ENCODE results near the gene HEPH.

The HEPH gene

GRCh38 chrX:66193821-66194220 is 29.8 kb downstream of the HEPH start:
- Histone ChIP-seq H2AFZ (ENCODE audit: low read depth, low read length) (no peak overlapping the region), H3K79me2 (ENCODE audit: low read length) (no peaks in the 10 kb centered on the region), H3K4me1 (ENCODE audit: low read length) (no peaks in the 10 kb centered on the region), H3K27me3 (ENCODE audit: low read depth, low read length) (no peaks in the 10 kb centered on the region), H4K20me1 (ENCODE audit: insufficient read depth, low read length) (no peaks in the 10 kb centered on the region), H3K27ac (ENCODE audit: low read length) (no peak overlapping the region), H3K4me3 (ENCODE audit: low read length) (no peak overlapping the region), H3K9me3 (ENCODE audit: insufficient read depth, low read length) (no peaks in the 10 kb centered on the region), H3K36me3 (replicated peaks; ENCODE audit: low read depth, low read length) (no peaks in the 10 kb centered on the region), H3K9ac (ENCODE audit: low read length) (no peak overlapping the region), H3K4me2 (ENCODE audit: low read length) (no peak overlapping the region)
- no peak for TF ChIP-seq EZH2phosphoT487 (IDR thresholded peaks at IDR 0.05; ENCODE audit: low read depth)

- Histone ChIP-seq H3K9me3 (ENCODE audit: insufficient read depth, low read length) (no peaks in the 10 kb centered on the region), H3K4me3 (ENCODE audit: low read length) (no peak overlapping the region), H3K9ac (ENCODE audit: low read length) (no peak overlapping the region), H3K4me2 (ENCODE audit: low read length) (no peak overlapping the region; the same call in 1 of the 2 replicates), H3K36me3 (replicated peaks; ENCODE audit: low read depth, low read length) (no peaks in the 10 kb centered on the region), H4K20me1 (ENCODE audit: insufficient read depth, low read length) (no peaks in the 10 kb centered on the region), H3K79me2 (ENCODE audit: low read length) (no peaks in the 10 kb centered on the region), H3K27ac (ENCODE audit: low read length) (no peak overlapping the region), H3K27me3 (ENCODE audit: low read depth, low read length) (no peaks in the 10 kb centered on the region), H2AFZ (ENCODE audit: low read depth, low read length) (no peak overlapping the region), H3K4me1 (ENCODE audit: low read length) (peaks cover 37% of the 10 kb centered on the region)
- no peak for TF ChIP-seq EZH2phosphoT487 (IDR thresholded peaks at IDR 0.05; ENCODE audit: low read depth)
- TF ChIP-seq CTCF (IDR thresholded peaks at IDR 0.05; ENCODE audit: low read depth, low read length) = no peak
Measured at GRCh38 chrX:66200050-66200664, 36.1 kb downstream of the HEPH start.

- Histone ChIP-seq H3K9ac (ENCODE audit: low read length) (no peak overlapping the region), H3K27me3 (ENCODE audit: low read depth, low read length) (no peaks in the 10 kb centered on the region), H3K9me3 (ENCODE audit: insufficient read depth, low read length) (no peaks in the 10 kb centered on the region), H4K20me1 (ENCODE audit: insufficient read depth, low read length) (no peaks in the 10 kb centered on the region), H3K4me2 (ENCODE audit: low read length) (peak overlapping the region; percentile 61), H3K27ac (ENCODE audit: low read length) (no peak overlapping the region), H3K4me1 (ENCODE audit: low read length) (peaks cover 43% of the 10 kb centered on the region), H3K36me3 (replicated peaks; ENCODE audit: low read depth, low read length) (no peaks in the 10 kb centered on the region), H2AFZ (ENCODE audit: low read depth, low read length) (no peak overlapping the region), H3K4me3 (ENCODE audit: low read length) (no peak overlapping the region), H3K79me2 (ENCODE audit: low read length) (no peaks in the 10 kb centered on the region)
- TF ChIP-seq EZH2phosphoT487 (IDR thresholded peaks at IDR 0.05; ENCODE audit: low read depth) (no peak), CTCF (IDR thresholded peaks at IDR 0.05; ENCODE audit: low read depth, low read length) (peak; percentile 53)
Measured at GRCh38 chrX:66200855-66201795, 37.1 kb downstream of the HEPH start.

GRCh38 chrX:66203114-66203513 is 39.1 kb downstream of the HEPH start:
- H2AFZ ChIP-seq (ENCODE audit: low read depth, low read length) = no peak overlapping the region

More at GRCh38 chrX:66203114-66203513, 39.1 kb downstream of the HEPH start:
- TF ChIP-seq EZH2phosphoT487 (IDR thresholded peaks at IDR 0.05; ENCODE audit: low read depth) = no peak
- no peak for TF ChIP-seq CTCF (IDR thresholded peaks at IDR 0.05; ENCODE audit: low read depth, low read length)
- H3K4me2 ChIP-seq (ENCODE audit: low read length) = peak overlapping the region; percentile 58
- no peaks in the 10 kb centered on the region for H3K79me2 ChIP-seq (ENCODE audit: low read length)
- H3K36me3 ChIP-seq (replicated peaks; ENCODE audit: low read depth, low read length) = no peaks in the 10 kb centered on the region
- no peaks in the 10 kb centered on the region for H3K27me3 ChIP-seq (ENCODE audit: low read depth, low read length)
- no peak overlapping the region; the same call in 1 of the 2 replicates for H3K4me3 ChIP-seq (ENCODE audit: low read length)
- no peaks in the 10 kb centered on the region for H3K9me3 ChIP-seq (ENCODE audit: insufficient read depth, low read length)
- no peak overlapping the region for H3K27ac ChIP-seq (ENCODE audit: low read length)
- peaks cover 43% of the 10 kb centered on the region for H3K4me1 ChIP-seq (ENCODE audit: low read length)
- H4K20me1 ChIP-seq (ENCODE audit: insufficient read depth, low read length) = no peaks in the 10 kb centered on the region
- no peak overlapping the region for H3K9ac ChIP-seq (ENCODE audit: low read length)
